HEK293 (cell line): Measurements from ENCODE around the gene TC2N.

ENCODE experiments used
- CTCF ChIA-PET: fragments of 350-600 bp; formaldehyde crosslinking; extraction: SDS; loops from one replicate; lab custom pipeline; 2021; ENCODE audit warnings: antibody characterized with exemption; lab: Yijun Ruan, JAX
- POLR2A ChIA-PET: fragments of 300-600 bp; formaldehyde crosslinking; extraction: SDS; loops from one replicate; lab custom pipeline; 2020; ENCODE audit warnings: antibody characterized with exemption, inconsistent platforms; lab: Yijun Ruan, JAX
- H3K27ac ChIP-seq: fragments of 200-500 bp; sonication (Bioruptor generic); 2 replicates; pipeline ENCODE4 v1.5.1; 2014; ENCODE audit warnings: low read depth, low read length, control low read depth, inconsistent platforms; ENCODE audit errors: extremely low read depth
- H3K36me3 ChIP-seq, 2 experiments: fragments of 200-500 bp in 1 of 2; sonication (Bioruptor generic) in 1 of 2; 1 replicate in 1 of 2; 2 replicates in 1 of 2; pipeline ENCODE4 v1.5.1; 2014 to 2017; ENCODE audit warnings: inconsistent platforms in 2 of 2, low read length in 2 of 2; ENCODE audit not compliant: control insufficient read depth in 2 of 2, insufficient read depth in 1 of 2
- H3K4me1 ChIP-seq: fragments of 200-500 bp; sonication (Bioruptor generic); 2 replicates; pipeline ENCODE4 v1.5.1; 2014; ENCODE audit warnings: mild to moderate bottlenecking, low read length, inconsistent platforms; ENCODE audit not compliant: control insufficient read depth, insufficient read depth
- H3K4me3 ChIP-seq: 2 replicates; pipeline ENCODE4 v1.5.1; 2011; ENCODE audit warnings: low read depth, mild to moderate bottlenecking, control low read depth, low read length, moderate library complexity
- H3K9me3 ChIP-seq: fragments of 200-500 bp; sonication (Bioruptor generic); 2 replicates; pipeline ENCODE4 v1.5.1; 2014; ENCODE audit warnings: low read depth, low read length, inconsistent platforms; ENCODE audit not compliant: control insufficient read depth, insufficient read depth
- HOXA7 ChIP-seq: sonication (generic); formaldehyde crosslinking; IDR thresholded peaks from 2 replicates; pipeline ENCODE4 v1.8.1; 2022; ENCODE audit warnings: missing genetic modification reagents, borderline replicate concordance
- IKZF3 ChIP-seq: fragments of 450-650 bp; IDR thresholded peaks from 2 replicates; pipeline ENCODE4 v1.5.0; 2018; ENCODE audit warnings: missing biosample characterization, mild to moderate bottlenecking, missing genetic modification characterization, moderate library complexity
- KLF16 ChIP-seq: fragments of 450-650 bp; formaldehyde crosslinking; IDR thresholded peaks from 2 replicates; pipeline ENCODE4 v1.5.1; 2017; ENCODE audit warnings: missing biosample characterization, missing genetic modification characterization
- KLF7 ChIP-seq: fragments of 450-650 bp; formaldehyde crosslinking; IDR thresholded peaks from 2 replicates; pipeline ENCODE4 v1.5.1; 2016; ENCODE audit warnings: missing biosample characterization, missing genetic modification characterization, borderline replicate concordance
- SCRT1 ChIP-seq: fragments of 450-650 bp; formaldehyde crosslinking; IDR thresholded peaks from 2 replicates; pipeline ENCODE4 v1.5.1; 2016; ENCODE audit warnings: missing biosample characterization, missing genetic modification characterization, borderline replicate concordance
- SP7 ChIP-seq: fragments of 450-650 bp; formaldehyde crosslinking; IDR thresholded peaks from 2 replicates; pipeline ENCODE4 v1.5.1; 2016; ENCODE audit warnings: missing biosample characterization, missing genetic modification characterization
- ZBTB8A ChIP-seq: fragments of 450-650 bp; formaldehyde crosslinking; IDR thresholded peaks from 2 replicates; pipeline ENCODE4 v1.5.1; 2016; ENCODE audit warnings: missing biosample characterization, missing genetic modification characterization
- ZFP69B ChIP-seq: fragments of 450-650 bp; formaldehyde crosslinking; IDR thresholded peaks from 2 replicates; pipeline ENCODE4 v1.5.1; 2016; ENCODE audit warnings: missing biosample characterization, missing genetic modification characterization
- ZIC2 ChIP-seq: fragments of 450-650 bp; formaldehyde crosslinking; IDR thresholded peaks from 2 replicates; pipeline ENCODE4 v1.5.1; 2016; ENCODE audit warnings: missing biosample characterization, missing genetic modification characterization
- ZNF146 ChIP-seq: fragments of 450-650 bp; formaldehyde crosslinking; IDR thresholded peaks from 2 replicates; pipeline ENCODE4 v1.5.1; 2016; ENCODE audit warnings: missing biosample characterization, missing genetic modification characterization
- ZNF169 ChIP-seq: fragments of 450-650 bp; formaldehyde crosslinking; IDR thresholded peaks from 2 replicates; pipeline ENCODE4 v1.5.1; 2016; ENCODE audit warnings: missing biosample characterization, missing genetic modification characterization
- ZNF23 ChIP-seq: fragments of 450-650 bp; formaldehyde crosslinking; IDR thresholded peaks from 2 replicates; pipeline ENCODE4 v1.5.1; 2016; ENCODE audit warnings: missing biosample characterization, missing genetic modification characterization, borderline replicate concordance
- ZNF248 ChIP-seq: fragments of 450-650 bp; formaldehyde crosslinking; IDR thresholded peaks from 2 replicates; pipeline ENCODE4 v1.5.1; 2017; ENCODE audit warnings: missing biosample characterization, missing genetic modification characterization
- ZNF302 ChIP-seq: fragments of 450-650 bp; formaldehyde crosslinking; IDR thresholded peaks from 2 replicates; pipeline ENCODE4 v1.5.1; 2016; ENCODE audit warnings: missing biosample characterization, missing genetic modification characterization, low read depth
- ZNF354C ChIP-seq: fragments of 450-650 bp; formaldehyde crosslinking; IDR thresholded peaks from 2 replicates; pipeline ENCODE4 v1.5.1; 2016; ENCODE audit warnings: missing biosample characterization, missing genetic modification characterization, low read depth, borderline replicate concordance
- ZNF433 ChIP-seq: fragments of 450-650 bp; formaldehyde crosslinking; IDR thresholded peaks from 2 replicates; pipeline ENCODE4 v1.5.1; 2016; ENCODE audit warnings: missing biosample characterization, missing genetic modification characterization, low read depth
- ZNF555 ChIP-seq: fragments of 450-650 bp; formaldehyde crosslinking; conservative IDR thresholded peaks from 2 replicates; pipeline ENCODE4 v1.5.1; 2017; ENCODE audit warnings: missing biosample characterization, mild to moderate bottlenecking, missing genetic modification characterization, inconsistent platforms
- ZNF560 ChIP-seq: fragments of 450-650 bp; formaldehyde crosslinking; IDR thresholded peaks from 2 replicates; pipeline ENCODE4 v1.5.1; 2017; ENCODE audit warnings: missing biosample characterization, missing genetic modification characterization, borderline replicate concordance
- ZNF571 ChIP-seq: fragments of 450-650 bp; formaldehyde crosslinking; IDR thresholded peaks from 2 replicates; pipeline ENCODE4 v1.5.0; 2017; ENCODE audit warnings: missing biosample characterization, missing genetic modification characterization
- ZNF610 ChIP-seq: fragments of 450-650 bp; formaldehyde crosslinking; IDR thresholded peaks from 2 replicates; pipeline ENCODE4 v1.5.1; 2016; ENCODE audit warnings: missing biosample characterization, missing genetic modification characterization, borderline replicate concordance
- ZNF658 ChIP-seq: fragments of 450-650 bp; formaldehyde crosslinking; IDR thresholded peaks from 2 replicates; pipeline ENCODE4; 2016; ENCODE audit warnings: missing biosample characterization, missing genetic modification characterization
- ZNF664 ChIP-seq: fragments of 450-650 bp; formaldehyde crosslinking; IDR thresholded peaks from 2 replicates; pipeline ENCODE4 v1.5.1; 2016; ENCODE audit warnings: missing biosample characterization, missing genetic modification characterization
- ZNF747 ChIP-seq: fragments of 450-650 bp; formaldehyde crosslinking; IDR thresholded peaks from 2 replicates; pipeline ENCODE4 v1.5.1; 2016; ENCODE audit warnings: missing biosample characterization, missing genetic modification characterization
- ZXDB ChIP-seq: fragments of 450-650 bp; formaldehyde crosslinking; IDR thresholded peaks from 2 replicates; pipeline ENCODE4 v1.5.1; 2016; ENCODE audit warnings: missing biosample characterization, missing genetic modification characterization
- TF ChIP-seq, protein P1 (sequence below): fragments of 450-650 bp; formaldehyde crosslinking; IDR thresholded peaks from 2 replicates; pipeline ENCODE4 v1.5.1; 2016; ENCODE audit warnings: missing biosample characterization, missing genetic modification characterization
- TF ChIP-seq, protein P2 (sequence below): fragments of 450-650 bp; formaldehyde crosslinking; IDR thresholded peaks from 2 replicates; pipeline ENCODE4 v1.5.1; 2016; ENCODE audit warnings: missing biosample characterization, missing genetic modification characterization
- TF ChIP-seq, protein P3 (sequence below): IDR thresholded peaks from 2 replicates; pipeline ENCODE4 v1.6.1; 2011; ENCODE audit warnings: mild to moderate bottlenecking, low read depth, low read length, borderline replicate concordance

TC2N gene

DNA sequence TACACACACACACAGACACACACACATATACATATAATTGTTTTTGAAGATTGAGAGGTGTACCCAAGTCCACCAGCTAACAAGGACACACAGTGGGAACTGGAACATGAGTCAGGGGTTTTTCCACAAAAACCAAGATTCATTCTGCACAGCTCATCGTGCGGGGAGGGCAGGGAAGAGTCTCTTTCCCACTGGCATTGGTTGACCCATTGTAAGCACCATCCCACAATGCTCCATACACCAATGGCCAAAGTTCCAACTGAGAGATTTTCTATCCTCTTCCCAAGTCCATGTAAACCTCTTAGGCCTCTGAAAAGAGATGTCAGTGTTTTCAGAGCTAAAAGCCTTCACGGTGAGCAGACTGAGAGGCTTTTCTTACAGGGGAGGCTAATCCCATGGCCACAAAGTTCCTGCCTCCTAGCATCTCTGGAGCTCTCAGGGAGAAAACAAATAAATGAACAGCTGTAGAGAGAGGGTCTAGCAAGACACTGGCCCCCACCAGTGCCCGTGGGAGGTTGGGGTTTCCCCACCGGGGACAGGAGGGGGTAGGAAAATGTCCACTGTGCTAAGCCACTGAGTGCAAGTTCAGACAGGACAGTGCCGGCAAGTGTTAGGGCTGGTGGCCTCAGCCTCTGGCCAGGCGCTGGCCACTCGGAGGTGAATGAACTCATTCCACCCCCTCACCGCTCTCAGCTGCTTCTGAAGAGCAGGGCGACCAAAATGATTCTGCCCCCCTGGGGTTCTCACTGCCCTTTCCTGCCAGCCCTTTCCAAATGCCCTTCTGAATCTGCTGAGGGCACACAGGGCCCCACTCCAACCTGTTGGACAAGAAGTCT is 21.5 kb upstream of the TC2N start:
- no peak overlapping the region for H3K4me3 ChIP-seq
- TF ChIP-seq, protein P1, sequence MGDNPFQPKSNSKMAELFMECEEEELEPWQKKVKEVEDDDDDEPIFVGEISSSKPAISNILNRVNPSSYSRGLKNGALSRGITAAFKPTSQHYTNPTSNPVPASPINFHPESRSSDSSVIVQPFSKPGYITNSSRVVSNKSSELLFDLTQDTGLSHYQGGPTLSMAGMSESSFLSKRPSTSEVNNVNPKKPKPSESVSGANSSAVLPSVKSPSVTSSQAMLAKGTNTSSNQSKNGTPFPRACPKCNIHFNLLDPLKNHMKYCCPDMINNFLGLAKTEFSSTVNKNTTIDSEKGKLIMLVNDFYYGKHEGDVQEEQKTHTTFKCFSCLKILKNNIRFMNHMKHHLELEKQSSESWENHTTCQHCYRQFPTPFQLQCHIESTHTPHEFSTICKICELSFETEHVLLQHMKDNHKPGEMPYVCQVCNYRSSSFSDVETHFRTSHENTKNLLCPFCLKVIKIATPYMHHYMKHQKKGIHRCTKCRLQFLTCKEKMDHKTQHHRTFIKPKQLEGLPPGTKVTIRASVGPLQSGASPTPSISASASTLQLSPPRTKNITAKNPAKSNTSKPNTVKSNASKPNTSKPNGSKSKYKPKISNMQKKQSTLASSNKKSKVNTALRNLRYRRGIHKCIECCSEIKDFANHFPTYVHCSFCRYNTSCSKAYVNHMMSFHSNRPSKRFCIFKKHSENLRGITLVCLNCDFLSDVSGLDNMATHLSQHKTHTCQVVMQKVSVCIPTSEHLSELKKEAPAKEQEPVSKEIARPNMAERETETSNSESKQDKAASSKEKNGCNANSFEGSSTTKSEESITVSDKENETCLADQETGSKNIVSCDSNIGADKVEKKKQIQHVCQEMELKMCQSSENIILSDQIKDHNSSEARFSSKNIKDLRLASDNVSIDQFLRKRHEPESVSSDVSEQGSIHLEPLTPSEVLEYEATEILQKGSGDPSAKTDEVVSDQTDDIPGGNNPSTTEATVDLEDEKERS (tag by site-specific recombination) = no peak
- 0 out of 2 replicates have a peak, but pooled peaks have one; percentile 11 for TF ChIP-seq ZIC2 (tag by site-specific recombination)
- TF ChIP-seq, all 188 proteins: peak for 1
- Histone ChIP-seq H3K4me1 (no peaks in the 10 kb centered on the region), H3K36me3 (peaks cover 0 to 3% of the 10 kb centered on the region in 2 experiments; a peak in 1 of 3 replicates), H3K9me3 (no peaks in the 10 kb centered on the region), H3K27ac (no peak overlapping the region)
- CTCF ChIA-PET = interaction anchor here (0.9 kb wide), 1 partner anchor 22 kb away, joined by 4 read pairs; no protein-coding TSS in a partner anchor
- POLR2A ChIA-PET = no interaction called here

DNA sequence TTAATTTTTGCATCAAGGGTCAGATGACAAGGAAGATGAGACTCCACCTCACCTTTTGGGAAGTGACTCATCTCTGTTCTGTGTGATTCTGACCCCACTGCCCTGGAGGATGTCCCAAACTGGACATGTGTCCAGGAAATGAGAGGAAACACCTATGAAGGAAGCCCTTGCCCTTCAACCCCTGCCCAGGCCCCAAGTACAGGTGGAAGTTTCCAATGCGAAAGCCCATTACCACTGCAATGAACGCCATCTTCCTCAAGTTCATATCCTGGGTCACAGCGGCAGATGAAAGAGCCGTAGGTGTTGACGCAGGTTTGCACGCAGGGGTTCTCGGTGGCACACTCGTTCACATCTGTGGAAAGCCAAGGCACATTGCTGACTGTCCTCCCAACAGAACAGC is 19.6 kb upstream of the TC2N start:
- H3K27ac ChIP-seq = no peak overlapping the region
- no peak overlapping the region for H3K4me3 ChIP-seq
- ChIA-PET POLR2A (no interaction called here), CTCF (no interaction called here)
- peaks cover 0 to 3% of the 10 kb centered on the region in 2 experiments; a peak in 1 of 3 replicates for H3K36me3 ChIP-seq
- TF ChIP-seq KLF16 (tag by site-specific recombination) (no peak), ZNF747 (tag by site-specific recombination) (no peak), ZNF664 (tag by site-specific recombination) (no peak), ZNF146 (no peak), IKZF3 (tag by site-specific recombination) (no peak), ZNF610 (tag by site-specific recombination) (no peak), ZNF658 (tag by site-specific recombination) (no peak), ZNF23 (tag by site-specific recombination) (no peak), ZXDB (tag by site-specific recombination) (no peak), ZNF302 (tag by site-specific recombination) (no peak), ZBTB8A (no peak)
- H3K9me3 ChIP-seq = no peaks in the 10 kb centered on the region
- no peaks in the 10 kb centered on the region for H3K4me1 ChIP-seq

DNA sequence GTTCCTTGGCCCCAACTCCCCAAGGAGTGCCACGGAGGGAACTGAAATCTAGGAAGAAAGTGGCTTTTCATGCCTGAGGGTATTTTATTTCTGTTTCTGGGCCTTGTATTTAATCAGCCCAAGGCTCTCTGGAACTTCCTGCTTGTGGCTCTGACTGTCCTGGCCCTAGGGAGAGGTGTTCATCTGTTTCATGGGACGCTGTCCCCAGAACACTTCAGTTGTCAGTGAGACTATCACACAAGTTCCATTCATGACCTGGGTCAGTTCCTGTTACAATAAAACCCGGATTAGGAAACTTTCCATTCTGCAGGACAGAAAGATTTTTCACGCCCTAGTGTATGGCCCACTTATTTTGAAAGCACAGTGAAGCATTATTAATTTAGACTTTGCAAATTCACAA is 18.5 kb upstream of the TC2N start:
- H3K36me3 ChIP-seq = peaks cover 0 to 3% of the 10 kb centered on the region in 2 experiments; a peak in 2 of 3 replicates
- no peak overlapping the region for H3K27ac ChIP-seq
- H3K4me1 ChIP-seq = no peaks in the 10 kb centered on the region
- H3K9me3 ChIP-seq = no peaks in the 10 kb centered on the region
- H3K4me3 ChIP-seq = no peak overlapping the region
- ChIA-PET CTCF (no interaction called here), POLR2A (no interaction called here)
- TF ChIP-seq, protein P2, sequence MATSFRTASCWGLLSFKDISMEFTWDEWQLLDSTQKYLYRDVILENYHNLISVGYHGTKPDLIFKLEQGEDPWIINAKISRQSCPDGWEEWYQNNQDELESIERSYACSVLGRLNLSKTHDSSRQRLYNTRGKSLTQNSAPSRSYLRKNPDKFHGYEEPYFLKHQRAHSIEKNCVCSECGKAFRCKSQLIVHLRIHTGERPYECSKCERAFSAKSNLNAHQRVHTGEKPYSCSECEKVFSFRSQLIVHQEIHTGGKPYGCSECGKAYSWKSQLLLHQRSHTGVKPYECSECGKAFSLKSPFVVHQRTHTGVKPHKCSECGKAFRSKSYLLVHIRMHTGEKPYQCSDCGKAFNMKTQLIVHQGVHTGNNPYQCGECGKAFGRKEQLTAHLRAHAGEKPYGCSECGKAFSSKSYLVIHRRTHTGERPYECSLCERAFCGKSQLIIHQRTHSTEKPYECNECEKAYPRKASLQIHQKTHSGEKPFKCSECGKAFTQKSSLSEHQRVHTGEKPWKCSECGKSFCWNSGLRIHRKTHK (tag by site-specific recombination) = no peak
- TF ChIP-seq ZNF555 (tag by site-specific recombination) (no peak), ZNF248 (tag by site-specific recombination) (no peak), SCRT1 (tag by site-specific recombination) (no peak), ZNF433 (tag by site-specific recombination) (no peak), HOXA7 (CRISPR knock-in tag) (no peak), KLF7 (tag by site-specific recombination) (no peak), ZNF571 (no peak), ZNF169 (tag by site-specific recombination) (no peak), ZNF560 (tag by site-specific recombination) (no peak), ZXDB (tag by site-specific recombination) (no peak), SP7 (tag by site-specific recombination) (no peak), ZNF354C (tag by site-specific recombination) (no peak), ZFP69B (tag by site-specific recombination) (no peak)
- TF ChIP-seq, protein P3, sequence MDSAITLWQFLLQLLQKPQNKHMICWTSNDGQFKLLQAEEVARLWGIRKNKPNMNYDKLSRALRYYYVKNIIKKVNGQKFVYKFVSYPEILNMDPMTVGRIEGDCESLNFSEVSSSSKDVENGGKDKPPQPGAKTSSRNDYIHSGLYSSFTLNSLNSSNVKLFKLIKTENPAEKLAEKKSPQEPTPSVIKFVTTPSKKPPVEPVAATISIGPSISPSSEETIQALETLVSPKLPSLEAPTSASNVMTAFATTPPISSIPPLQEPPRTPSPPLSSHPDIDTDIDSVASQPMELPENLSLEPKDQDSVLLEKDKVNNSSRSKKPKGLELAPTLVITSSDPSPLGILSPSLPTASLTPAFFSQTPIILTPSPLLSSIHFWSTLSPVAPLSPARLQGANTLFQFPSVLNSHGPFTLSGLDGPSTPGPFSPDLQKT = no peak
